GM12892 (cell line): Measurements from ENCODE around the gene TMCO4.

Experiments used
- DNase-seq: peaks from one replicate; pipeline ENCODE4 v3.0.0; 2011; ENCODE audit not compliant: insufficient read length
- FAIRE-seq: peaks from 2 replicates; lab custom pipeline; 2011; peaks lifted over from hg19 to GRCh38; lab: Jason Lieb, UNC
- POLR2A ChIP-seq: IDR thresholded peaks from 2 replicates; pipeline ENCODE4 v1.6.1; 2011; ENCODE audit warnings: low read depth, low read length, control low read depth
- POLR2AphosphoS5 ChIP-seq: IDR thresholded peaks from 2 replicates; pipeline ENCODE4 v1.6.1; 2011; ENCODE audit warnings: low read depth, low read length, control low read depth
- TAF1 ChIP-seq: IDR thresholded peaks from 2 replicates; pipeline ENCODE4 v1.6.1; 2011; ENCODE audit warnings: low read depth, mild to moderate bottlenecking, control low read depth, low read length, borderline replicate concordance

The TMCO4 gene

DNA sequence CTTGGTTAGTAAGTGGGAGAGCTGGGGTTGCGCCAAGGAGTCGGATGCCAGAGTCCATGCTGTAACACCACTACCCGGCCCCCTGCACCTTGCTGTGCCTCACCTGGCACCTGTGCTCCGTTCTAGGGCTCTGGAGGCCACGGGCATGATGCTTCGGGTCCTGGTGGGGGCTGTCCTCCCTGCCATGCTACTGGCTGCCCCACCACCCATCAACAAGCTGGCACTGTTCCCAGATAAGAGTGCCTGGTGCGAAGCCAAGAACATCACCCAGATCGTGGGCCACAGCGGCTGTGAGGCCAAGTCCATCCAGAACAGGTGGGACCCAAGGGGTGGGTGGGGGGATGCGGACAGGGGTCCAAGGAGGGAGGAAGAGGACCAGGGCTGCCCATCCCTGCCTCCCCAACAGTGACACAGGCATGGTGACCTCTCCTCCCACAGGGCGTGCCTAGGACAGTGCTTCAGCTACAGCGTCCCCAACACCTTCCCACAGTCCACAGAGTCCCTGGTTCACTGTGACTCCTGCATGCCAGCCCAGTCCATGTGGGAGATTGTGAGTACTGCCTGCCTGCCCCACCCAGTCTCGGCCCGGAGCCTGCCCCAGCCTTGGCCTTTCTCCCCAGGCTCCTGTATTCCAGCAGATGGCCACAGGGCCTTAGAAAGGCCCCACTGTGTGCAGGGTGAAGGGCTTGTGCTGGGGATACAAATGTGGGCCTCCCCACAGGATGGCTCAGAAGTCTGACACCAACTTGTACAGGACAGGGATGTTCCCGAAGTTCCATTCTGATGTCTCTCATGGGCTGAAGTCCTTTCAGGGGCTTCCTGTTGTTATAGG lies 144.6 kb downstream of the TMCO4 start:
- FAIRE-seq, result no peak
- TF ChIP-seq POLR2AphosphoS5 (no peak), TAF1 (no peak), POLR2A (no peak)
- no peak for DNase-seq

- FAIRE-seq (no peak), DNase-seq (no peak)
- no peak for TF ChIP-seq POLR2AphosphoS5
- no peak for TF ChIP-seq POLR2A
- no peak for TF ChIP-seq TAF1
Measured at GRCh38 chr1:19654386-19654785, 145.3 kb downstream of the TMCO4 start.

DNA sequence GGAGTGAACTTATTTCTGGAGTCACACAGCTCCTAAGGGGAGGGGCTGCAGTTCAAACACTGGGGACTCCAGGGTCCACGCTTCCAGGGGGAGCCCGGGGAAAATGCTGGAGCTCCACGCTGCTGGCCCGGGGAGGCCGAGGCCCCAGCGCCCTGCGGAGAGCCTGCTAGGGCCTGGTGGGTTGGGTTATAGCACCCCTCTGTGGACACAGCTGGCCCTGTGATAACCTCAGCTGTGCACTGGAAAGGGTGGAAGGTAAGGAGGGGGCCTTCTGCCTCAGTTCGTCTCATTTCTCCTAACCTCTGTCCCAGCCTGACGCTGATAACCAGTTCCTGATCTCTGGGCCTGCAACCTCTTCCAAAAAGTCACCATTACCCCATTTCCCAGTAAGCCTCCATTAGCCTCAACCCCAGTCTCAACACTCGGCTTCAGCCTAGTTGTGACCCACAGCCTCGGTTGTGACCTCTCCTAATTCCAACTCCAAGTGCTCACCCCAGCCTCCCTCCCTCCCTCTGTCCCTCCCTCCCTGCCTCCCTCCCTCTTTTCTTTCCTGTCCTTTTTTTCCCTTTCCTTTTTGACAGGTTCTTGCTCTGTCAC lies 148.5 kb downstream of the TMCO4 start:
- DNase-seq (peak; percentile 71), FAIRE-seq (peak; percentile 86)
- TF ChIP-seq POLR2A (no peak), TAF1 (no peak), POLR2AphosphoS5 (no peak)

DNA sequence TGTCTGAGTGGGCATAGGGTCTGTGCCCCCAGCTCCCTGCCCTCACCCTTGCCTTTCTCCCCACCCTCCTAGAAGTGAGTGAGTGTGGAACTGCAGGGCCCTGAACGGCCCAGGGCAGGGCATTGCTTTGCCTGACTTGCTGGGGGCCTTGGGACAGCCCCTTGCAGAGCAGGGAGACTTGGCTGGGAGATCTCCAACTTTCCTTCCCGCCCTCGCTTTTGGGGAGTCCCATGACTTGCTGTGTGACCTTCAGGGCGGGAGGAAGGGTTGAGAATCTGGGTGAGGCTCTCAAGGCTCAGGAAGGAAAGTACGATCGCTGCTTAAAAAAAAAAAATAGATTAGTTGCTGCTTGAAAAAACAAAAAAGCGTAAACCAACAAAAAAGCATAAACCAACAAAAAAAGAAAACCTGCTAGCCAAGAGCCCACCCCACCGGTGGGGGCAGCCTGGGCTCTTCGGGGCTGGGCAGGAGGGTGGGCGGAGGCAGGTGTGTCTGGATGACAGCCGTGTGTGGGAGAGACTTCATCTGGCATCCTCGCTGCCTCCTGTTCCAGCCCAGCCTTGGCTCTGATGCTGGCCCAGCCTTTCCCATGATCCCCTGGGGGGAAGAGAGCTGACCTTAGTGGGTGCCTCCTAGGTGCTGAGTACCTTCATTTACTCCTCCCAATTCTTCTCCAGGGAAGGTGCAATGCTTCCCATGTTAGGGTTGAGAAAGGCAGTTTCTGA lies 149.1 kb downstream of the TMCO4 start:
- TF ChIP-seq POLR2A (no peak), TAF1 (no peak), POLR2AphosphoS5 (no peak)
- no peak for FAIRE-seq
- no peak for DNase-seq

- FAIRE-seq (no peak), DNase-seq (no peak)
- TF ChIP-seq POLR2A (no peak), POLR2AphosphoS5 (no peak), TAF1 (no peak)
Measured at GRCh38 chr1:19648689-19649088, 151.0 kb downstream of the TMCO4 start.

DNA sequence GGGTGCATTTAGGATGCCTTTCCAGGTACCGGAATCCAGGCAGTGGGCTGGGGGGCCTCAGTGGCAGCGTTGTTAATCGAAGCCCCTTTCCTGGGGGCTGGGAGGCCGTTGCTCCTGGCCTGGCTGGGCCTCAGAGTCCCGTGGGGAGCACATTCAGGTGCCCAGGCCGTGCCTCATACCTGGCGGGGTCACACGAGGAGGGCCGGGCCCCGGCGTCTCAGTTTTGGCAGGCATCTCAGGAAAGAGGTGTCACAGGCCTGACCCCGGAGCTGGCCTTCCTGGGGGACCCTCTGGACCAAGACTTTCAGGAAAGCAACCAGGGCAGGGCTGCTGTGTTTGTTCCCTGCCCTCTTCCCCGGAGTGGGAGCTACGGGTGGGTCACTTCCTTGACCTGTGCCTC lies 151.5 kb downstream of the TMCO4 start:
- TF ChIP-seq TAF1, result no peak
- no peak for TF ChIP-seq POLR2AphosphoS5
- no peak for TF ChIP-seq POLR2A
- DNase-seq (no peak), FAIRE-seq (no peak)

GRCh38 chr1:19647643-19648042 lies 152.1 kb downstream of the TMCO4 start:
- TF ChIP-seq TAF1, result no peak
- TF ChIP-seq POLR2A, result no peak
- no peak for TF ChIP-seq POLR2AphosphoS5
- FAIRE-seq (no peak), DNase-seq (no peak)

- FAIRE-seq (no peak), DNase-seq (no peak)
- TF ChIP-seq POLR2A (no peak), POLR2AphosphoS5 (no peak), TAF1 (no peak)
Measured at GRCh38 chr1:19646377-19647319, 153.1 kb downstream of the TMCO4 start.

GRCh38 chr1:19645411-19646251 lies 154.1 kb downstream of the TMCO4 start:
- TF ChIP-seq POLR2A, result no peak
- no peak for TF ChIP-seq POLR2AphosphoS5
- no peak for TF ChIP-seq TAF1
- FAIRE-seq (no peak), DNase-seq (no peak)
